HepG2 (cell line): ENCODE measurements around the gene TOPORS. TPM values are rescaled to one million over a fixed set of nuclear protein-coding genes. Genes with fewer than 3 reads are reported as not detected.
A peak's percentile ranks its signal among the peaks of the same experiment; 100 is the strongest.

Experiments
- ASH2L ChIP-seq: fragments of 300-600, 200-600 bp; sonication (generic); IDR thresholded peaks from 2 replicates; pipeline ENCODE4 v1.7.0; 2017; ENCODE audit warnings: low read depth, mild to moderate bottlenecking, moderate library complexity, mixed read lengths, low read length; ENCODE audit not compliant: insufficient read length
- BRF2 ChIP-seq: sonication (generic); formaldehyde crosslinking; IDR thresholded peaks from 2 replicates; pipeline ENCODE4 v1.8.1; 2022; ENCODE audit warnings: mild to moderate bottlenecking, missing genetic modification reagents
- CBX1 ChIP-seq: IDR thresholded peaks from one replicate; pipeline ENCODE4 v1.6.1; 2016; ENCODE audit warnings: antibody characterized with exemption, low read depth
- CC2D1A ChIP-seq: sonication (generic); formaldehyde crosslinking; IDR thresholded peaks from 2 replicates; pipeline ENCODE4 v1.8.1; 2023; ENCODE audit warnings: mild to moderate bottlenecking, missing genetic modification reagents
- DDIT3 ChIP-seq: sonication (generic); formaldehyde crosslinking; IDR thresholded peaks from 2 replicates; pipeline ENCODE4 v1.4.0; 2020; ENCODE audit warnings: mild to moderate bottlenecking, missing genetic modification reagents
- HMG20B ChIP-seq: conservative IDR thresholded peaks from 2 replicates; pipeline ENCODE4 v1.6.1; 2016; ENCODE audit warnings: missing genetic modification reagents, missing compliant biosample characterization
- MYC ChIP-seq: sonication (generic); formaldehyde crosslinking; IDR thresholded peaks from 2 replicates; pipeline ENCODE4 v1.9.0; 2021; ENCODE audit warnings: missing genetic modification reagents, borderline replicate concordance
- RXRA ChIP-seq: sonication (generic); formaldehyde crosslinking; IDR thresholded peaks from 2 replicates; pipeline ENCODE4 v1.5.1; 2020; ENCODE audit warnings: missing genetic modification reagents
- SIX1 ChIP-seq: sonication (generic); formaldehyde crosslinking; IDR thresholded peaks from 2 replicates; pipeline ENCODE4 v1.4.0; 2020; ENCODE audit warnings: missing genetic modification reagents, borderline replicate concordance
- SNRNP70 ChIP-seq: fragments of 200-400 bp; formaldehyde crosslinking; IDR thresholded peaks from 2 replicates; pipeline ENCODE4 v1.6.1; 2017; ENCODE audit warnings: mild to moderate bottlenecking, low read depth, low read length, moderate library complexity
- TEAD2 ChIP-seq: sonication (generic); formaldehyde crosslinking; IDR thresholded peaks from 2 replicates; pipeline ENCODE4 v1.9.0; 2021; ENCODE audit warnings: missing genetic modification reagents
- ZFP36L1 ChIP-seq: sonication (generic); formaldehyde crosslinking; IDR thresholded peaks from 2 replicates; pipeline ENCODE4 v1.8.0; 2022; ENCODE audit warnings: mild to moderate bottlenecking, missing genetic modification reagents, moderate library complexity
- ZNF317 ChIP-seq: sonication (generic); formaldehyde crosslinking; IDR thresholded peaks from 2 replicates; pipeline ENCODE4 v1.5.0; 2020; ENCODE audit warnings: mild to moderate bottlenecking, missing genetic modification reagents
- ZNF550 ChIP-seq: sonication (generic); formaldehyde crosslinking; IDR thresholded peaks from 2 replicates; pipeline ENCODE4 v1.4.0; 2020; ENCODE audit warnings: mild to moderate bottlenecking, missing genetic modification reagents, borderline replicate concordance
- ZNF710 ChIP-seq: sonication (generic); formaldehyde crosslinking; IDR thresholded peaks from 2 replicates; pipeline ENCODE4 v1.5.0; 2020; ENCODE audit warnings: mild to moderate bottlenecking, missing genetic modification reagents, borderline replicate concordance
- ZNF746 ChIP-seq: sonication (generic); formaldehyde crosslinking; IDR thresholded peaks from 2 replicates; pipeline ENCODE4 v1.8.0; 2022; ENCODE audit warnings: mild to moderate bottlenecking, missing genetic modification reagents
- ZNF777 ChIP-seq: sonication (generic); formaldehyde crosslinking; IDR thresholded peaks from 2 replicates; pipeline ENCODE4 v1.4.0; 2020; ENCODE audit warnings: missing genetic modification reagents
- ZNF850 ChIP-seq: sonication (generic); formaldehyde crosslinking; conservative IDR thresholded peaks from 2 replicates; pipeline ENCODE4 v1.9.0; 2021; ENCODE audit warnings: mild to moderate bottlenecking, missing genetic modification reagents
- ZSCAN30 ChIP-seq: sonication (generic); formaldehyde crosslinking; IDR thresholded peaks from 2 replicates; pipeline ENCODE4 v1.5.0; 2020; ENCODE audit warnings: mild to moderate bottlenecking, missing genetic modification reagents
- polyA plus RNA-seq, 8 experiments: library from polyadenylated mRNA; depleted of rRNA in 3 of 8; stranded (reverse) in 7 of 8; unstranded in 1 of 8; fragments of >200 nt; fragmentation: Illumina TruSeq in 4 of 8; extraction: Trizol in 4 of 8; gene quantifications; 2 replicates each; pipeline versions ENCODE4 v1.2.1 to v1.2.3, GENCODE V29; 2011 to 2016; ENCODE audit warnings: low read depth in 4 of 8, missing spikeins in 1 of 8, mixed read lengths in 1 of 8; ENCODE audit not compliant: insufficient read depth in 1 of 8
- total RNA-seq, 5 experiments: library from RNA; depleted of rRNA; stranded (reverse); fragments of >200 nt; fragmentation: Illumina TruSeq; extraction: Trizol; gene quantifications; 2 replicates each; pipeline ENCODE4 v1.2.3, GENCODE V29; 2016; ENCODE audit warnings: low read depth in 1 of 5
- TF ChIP-seq, protein P1 (sequence below): fragments of 450-650 bp; IDR thresholded peaks from 2 replicates; pipeline ENCODE4 v1.6.1; 2017; ENCODE audit warnings: mild to moderate bottlenecking
- TF ChIP-seq, protein P2 (sequence below): sonication (generic); formaldehyde crosslinking; IDR thresholded peaks from 2 replicates; pipeline ENCODE4; 2020; ENCODE audit warnings: missing genetic modification reagents, mild to moderate bottlenecking, borderline replicate concordance

TOPORS gene
- total and polyA plus RNA-seq, 2 of the 13 experiments (the other 11 are each of a cell fraction or from before 2014, with no cell fraction given) = 6.8 to 19.6 TPM

GRCh38 chr9:32550562-32551275, 1.7 kb downstream of the TOPORS start (continued):
- TF ChIP-seq, protein P1, sequence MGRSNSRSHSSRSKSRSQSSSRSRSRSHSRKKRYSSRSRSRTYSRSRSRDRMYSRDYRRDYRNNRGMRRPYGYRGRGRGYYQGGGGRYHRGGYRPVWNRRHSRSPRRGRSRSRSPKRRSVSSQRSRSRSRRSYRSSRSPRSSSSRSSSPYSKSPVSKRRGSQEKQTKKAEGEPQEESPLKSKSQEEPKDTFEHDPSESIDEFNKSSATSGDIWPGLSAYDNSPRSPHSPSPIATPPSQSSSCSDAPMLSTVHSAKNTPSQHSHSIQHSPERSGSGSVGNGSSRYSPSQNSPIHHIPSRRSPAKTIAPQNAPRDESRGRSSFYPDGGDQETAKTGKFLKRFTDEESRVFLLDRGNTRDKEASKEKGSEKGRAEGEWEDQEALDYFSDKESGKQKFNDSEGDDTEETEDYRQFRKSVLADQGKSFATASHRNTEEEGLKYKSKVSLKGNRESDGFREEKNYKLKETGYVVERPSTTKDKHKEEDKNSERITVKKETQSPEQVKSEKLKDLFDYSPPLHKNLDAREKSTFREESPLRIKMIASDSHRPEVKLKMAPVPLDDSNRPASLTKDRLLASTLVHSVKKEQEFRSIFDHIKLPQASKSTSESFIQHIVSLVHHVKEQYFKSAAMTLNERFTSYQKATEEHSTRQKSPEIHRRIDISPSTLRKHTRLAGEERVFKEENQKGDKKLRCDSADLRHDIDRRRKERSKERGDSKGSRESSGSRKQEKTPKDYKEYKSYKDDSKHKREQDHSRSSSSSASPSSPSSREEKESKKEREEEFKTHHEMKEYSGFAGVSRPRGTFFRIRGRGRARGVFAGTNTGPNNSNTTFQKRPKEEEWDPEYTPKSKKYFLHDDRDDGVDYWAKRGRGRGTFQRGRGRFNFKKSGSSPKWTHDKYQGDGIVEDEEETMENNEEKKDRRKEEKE = no peak
- TF ChIP-seq DDIT3 (CRISPR knock-in tag) (no peak), BRF2 (CRISPR knock-in tag) (no peak), ZFP36L1 (CRISPR knock-in tag) (no peak; the same call in 1 of the 2 replicates), ZNF777 (CRISPR knock-in tag) (peak; percentile 31; the same call in 1 of the 2 replicates), CC2D1A (CRISPR knock-in tag) (no peak), RXRA (peak; percentile 70; the same call in 1 of the 2 replicates), ZNF850 (no peak), ZNF550 (no peak), ZNF710 (CRISPR knock-in tag) (no peak), SNRNP70 (no peak), HMG20B (no peak), ZSCAN30 (CRISPR knock-in tag) (no peak), CBX1 (no peak), ZNF746 (peak; percentile 69), ZNF317 (CRISPR knock-in tag) (no peak), TEAD2 (CRISPR knock-in tag) (no peak), SIX1 (CRISPR knock-in tag) (no peak), MYC (peak; percentile 49; the same call in 1 of the 2 replicates), ASH2L (peak; percentile 78)
- TF ChIP-seq, protein P2, sequence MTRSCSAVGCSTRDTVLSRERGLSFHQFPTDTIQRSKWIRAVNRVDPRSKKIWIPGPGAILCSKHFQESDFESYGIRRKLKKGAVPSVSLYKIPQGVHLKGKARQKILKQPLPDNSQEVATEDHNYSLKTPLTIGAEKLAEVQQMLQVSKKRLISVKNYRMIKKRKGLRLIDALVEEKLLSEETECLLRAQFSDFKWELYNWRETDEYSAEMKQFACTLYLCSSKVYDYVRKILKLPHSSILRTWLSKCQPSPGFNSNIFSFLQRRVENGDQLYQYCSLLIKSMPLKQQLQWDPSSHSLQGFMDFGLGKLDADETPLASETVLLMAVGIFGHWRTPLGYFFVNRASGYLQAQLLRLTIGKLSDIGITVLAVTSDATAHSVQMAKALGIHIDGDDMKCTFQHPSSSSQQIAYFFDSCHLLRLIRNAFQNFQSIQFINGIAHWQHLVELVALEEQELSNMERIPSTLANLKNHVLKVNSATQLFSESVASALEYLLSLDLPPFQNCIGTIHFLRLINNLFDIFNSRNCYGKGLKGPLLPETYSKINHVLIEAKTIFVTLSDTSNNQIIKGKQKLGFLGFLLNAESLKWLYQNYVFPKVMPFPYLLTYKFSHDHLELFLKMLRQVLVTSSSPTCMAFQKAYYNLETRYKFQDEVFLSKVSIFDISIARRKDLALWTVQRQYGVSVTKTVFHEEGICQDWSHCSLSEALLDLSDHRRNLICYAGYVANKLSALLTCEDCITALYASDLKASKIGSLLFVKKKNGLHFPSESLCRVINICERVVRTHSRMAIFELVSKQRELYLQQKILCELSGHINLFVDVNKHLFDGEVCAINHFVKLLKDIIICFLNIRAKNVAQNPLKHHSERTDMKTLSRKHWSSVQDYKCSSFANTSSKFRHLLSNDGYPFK (CRISPR knock-in tag) = no peak
